GM13976 (cell line): ENCODE results near the gene PLCL2.

Experiments used
- DNase-seq: peaks from one replicate; pipeline ENCODE4 v3.0.0; 2012; ENCODE audit warnings: low spot score
- in situ Hi-C: fragments of 300-500 bp; cut with MboI; formaldehyde crosslinking; loops from one replicate; pipeline ENCODE4 v1.12.0; 2022; ENCODE audit warnings: low sequenced_read_pairs, mixed read lengths, inconsistent platforms; ENCODE audit not compliant: unreplicated experiment
- TF ChIP-seq, protein P1 (sequence below): IDR thresholded peaks from 2 replicates; pipeline ENCODE4 v1.5.1; 2012; ENCODE audit warnings: borderline replicate concordance, mild to moderate bottlenecking; ENCODE audit not compliant: insufficient read depth; ENCODE audit errors: extremely low read depth, missing control alignments, control extremely low read depth

The PLCL2 gene

DNA sequence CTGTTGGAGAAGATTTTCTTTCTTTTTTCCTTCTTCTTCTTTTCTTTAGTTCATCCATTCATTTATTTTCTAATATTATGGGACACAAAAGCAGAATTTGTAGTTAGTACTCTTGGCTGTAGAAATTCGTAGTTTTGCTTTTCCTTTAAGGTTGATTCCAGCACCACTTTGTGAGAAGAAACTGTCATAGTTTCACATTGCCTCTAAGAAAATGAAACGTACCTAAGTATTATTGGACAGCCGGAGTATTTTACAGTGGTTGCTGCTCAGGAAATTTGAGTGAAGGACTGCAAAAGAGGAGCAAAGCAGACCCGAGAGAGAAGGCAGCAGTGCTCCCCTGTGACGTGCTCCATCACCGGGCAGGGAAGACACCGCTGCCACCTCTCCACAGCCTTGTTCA, 48.1 kb downstream of the PLCL2 start:
- TF ChIP-seq, protein P1, sequence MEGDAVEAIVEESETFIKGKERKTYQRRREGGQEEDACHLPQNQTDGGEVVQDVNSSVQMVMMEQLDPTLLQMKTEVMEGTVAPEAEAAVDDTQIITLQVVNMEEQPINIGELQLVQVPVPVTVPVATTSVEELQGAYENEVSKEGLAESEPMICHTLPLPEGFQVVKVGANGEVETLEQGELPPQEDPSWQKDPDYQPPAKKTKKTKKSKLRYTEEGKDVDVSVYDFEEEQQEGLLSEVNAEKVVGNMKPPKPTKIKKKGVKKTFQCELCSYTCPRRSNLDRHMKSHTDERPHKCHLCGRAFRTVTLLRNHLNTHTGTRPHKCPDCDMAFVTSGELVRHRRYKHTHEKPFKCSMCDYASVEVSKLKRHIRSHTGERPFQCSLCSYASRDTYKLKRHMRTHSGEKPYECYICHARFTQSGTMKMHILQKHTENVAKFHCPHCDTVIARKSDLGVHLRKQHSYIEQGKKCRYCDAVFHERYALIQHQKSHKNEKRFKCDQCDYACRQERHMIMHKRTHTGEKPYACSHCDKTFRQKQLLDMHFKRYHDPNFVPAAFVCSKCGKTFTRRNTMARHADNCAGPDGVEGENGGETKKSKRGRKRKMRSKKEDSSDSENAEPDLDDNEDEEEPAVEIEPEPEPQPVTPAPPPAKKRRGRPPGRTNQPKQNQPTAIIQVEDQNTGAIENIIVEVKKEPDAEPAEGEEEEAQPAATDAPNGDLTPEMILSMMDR, result no peak
- no peak for DNase-seq
- in situ Hi-C loops, result no loop called here

DNA sequence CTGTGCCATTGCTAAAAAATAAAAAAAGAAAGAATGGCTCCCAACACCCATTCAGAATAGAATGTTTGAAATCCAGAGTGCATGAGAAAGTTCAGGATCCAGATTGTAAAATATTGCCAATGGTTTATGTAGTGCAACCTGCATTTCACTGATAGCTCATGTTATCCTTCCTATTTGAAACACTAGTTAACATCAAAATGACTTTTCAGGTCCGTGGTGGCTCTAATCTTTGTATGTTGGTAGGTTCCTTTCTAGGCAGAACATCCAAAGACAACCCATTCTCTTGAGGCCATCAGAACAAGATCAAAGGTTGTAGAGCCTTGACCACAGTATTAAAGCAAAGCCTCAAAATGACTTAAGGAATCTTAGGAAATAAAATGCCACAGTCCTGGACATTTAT, 51.0 kb downstream of the PLCL2 start:
- TF ChIP-seq, protein P1, result no peak
- in situ Hi-C loops, result no loop called here
- no peak for DNase-seq

DNA sequence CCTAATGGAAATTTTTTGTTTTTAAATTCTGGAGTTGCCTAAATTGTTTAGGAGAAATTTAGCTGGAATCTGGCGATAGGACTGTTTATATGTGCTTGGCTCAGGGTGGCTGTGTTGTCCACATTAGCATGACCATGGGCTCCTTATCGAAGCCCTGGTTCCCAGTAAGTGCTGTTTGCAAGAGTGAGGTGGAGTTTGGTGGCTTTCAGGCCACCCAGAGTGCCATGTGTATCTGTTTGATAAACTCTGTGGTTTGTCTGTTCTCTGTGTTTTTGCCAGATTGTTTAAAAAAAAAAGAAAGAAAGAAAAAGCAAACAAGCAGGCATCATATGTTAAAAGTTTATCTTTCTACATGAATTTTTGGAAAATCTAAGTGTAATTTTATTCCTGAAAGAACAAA, 51.5 kb downstream of the PLCL2 start:
- in situ Hi-C loops, result no loop called here
- TF ChIP-seq, protein P1, result no peak
- no peak for DNase-seq

DNA sequence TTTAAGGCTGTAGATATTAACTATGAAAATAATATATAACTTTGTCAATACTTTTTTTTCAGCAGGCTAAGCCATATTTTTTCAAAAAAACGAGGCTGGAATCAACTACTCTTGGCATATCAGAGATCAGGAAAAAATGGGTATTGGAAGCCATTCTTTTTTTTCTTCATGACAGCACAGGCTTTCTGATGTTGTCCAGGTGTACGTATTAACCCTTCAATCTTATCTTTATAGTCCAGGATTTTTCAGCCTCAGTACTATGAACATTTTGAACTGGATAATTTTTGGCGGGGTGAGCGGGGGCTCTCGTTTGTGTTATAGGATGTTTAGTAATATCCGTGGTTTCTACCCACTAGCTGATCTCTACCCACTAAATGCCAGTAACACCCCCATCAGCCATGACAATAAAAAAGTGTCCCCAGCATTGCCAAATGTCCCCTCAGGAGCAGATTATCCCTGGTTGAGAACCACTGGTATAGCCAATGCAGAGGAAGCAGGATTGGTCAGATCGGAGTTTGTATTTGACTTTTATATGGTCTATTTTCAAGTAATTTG, 52.0 kb downstream of the PLCL2 start:
- DNase-seq, result no peak
- in situ Hi-C loops, result no loop called here

GRCh38 chr3:16937326-16937845, 52.6 kb downstream of the PLCL2 start:
- DNase-seq, result no peak
- in situ Hi-C loops, result no loop called here
- TF ChIP-seq, protein P1, result no peak

More for the DNA sequence above, 52.0 kb downstream of the PLCL2 start:
- TF ChIP-seq, protein P1, result no peak

- DNase-seq, result no peak
- in situ Hi-C loops, result no loop called here
- TF ChIP-seq, protein P1, result no peak
Measured at GRCh38 chr3:16940769-16941700, 56.3 kb downstream of the PLCL2 start.
